A204.1 (cell line): ENCODE results near the gene ARHGEF37.
"Not testable (repeated sequence)": the region's sequence is repeated elsewhere in the genome, so short reads cannot be mapped to it uniquely, and the experiment has no call there.

Source experiments
- FAIRE-seq: peaks from 2 replicates; lab custom pipeline; 2012; peaks lifted over from hg19 to GRCh38; lab: Jason Lieb, UNC

Gene ARHGEF37

DNA sequence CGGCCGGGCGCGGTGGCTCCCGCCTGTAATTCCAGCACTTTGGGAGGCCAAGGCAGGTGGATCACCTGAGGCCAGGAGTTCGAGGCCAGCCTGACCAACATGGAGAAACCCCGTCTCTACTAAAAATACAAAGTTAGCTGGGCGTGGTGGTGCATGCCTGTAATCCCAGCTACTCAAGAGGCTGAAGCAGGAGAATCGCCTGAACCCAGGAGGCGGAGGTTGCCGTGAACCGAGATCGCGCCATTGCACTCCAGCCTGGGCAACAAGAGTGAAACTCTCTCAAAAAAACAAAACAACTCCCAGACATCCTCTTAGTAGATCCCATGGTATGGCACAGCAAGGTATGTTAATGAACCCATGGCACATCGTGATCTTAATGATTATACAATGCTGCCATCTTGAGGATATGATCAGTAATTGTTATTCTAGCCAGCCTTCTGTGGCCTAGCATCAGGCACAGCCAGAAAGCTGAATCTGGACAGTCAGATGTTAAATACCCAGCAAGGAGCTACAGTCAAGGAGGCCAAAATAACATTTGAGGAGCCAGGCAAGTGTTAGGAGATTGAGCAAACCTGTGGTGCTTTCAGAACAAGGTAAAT is 16.7 kb upstream of the ARHGEF37 start:
- peak; percentile 95 for FAIRE-seq

DNA sequence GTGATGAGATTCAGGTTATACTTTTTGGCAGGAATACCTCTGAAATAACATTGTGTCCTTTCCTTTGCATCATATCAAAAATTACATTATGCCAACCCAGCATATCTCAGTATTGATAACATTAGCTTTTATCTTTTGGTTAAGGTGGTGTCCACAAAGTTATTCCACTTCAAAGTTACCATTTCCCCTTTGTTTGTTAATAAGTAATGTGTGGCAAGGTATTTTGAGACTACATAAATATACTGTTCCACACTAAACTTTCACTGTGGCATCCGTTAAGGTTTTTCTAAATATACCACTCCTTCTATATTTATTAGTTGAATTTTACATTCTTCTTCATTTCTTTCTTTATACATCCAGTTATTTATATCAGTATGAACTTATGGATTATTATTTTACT is 14.1 kb upstream of the ARHGEF37 start:
- FAIRE-seq: no peak

DNA sequence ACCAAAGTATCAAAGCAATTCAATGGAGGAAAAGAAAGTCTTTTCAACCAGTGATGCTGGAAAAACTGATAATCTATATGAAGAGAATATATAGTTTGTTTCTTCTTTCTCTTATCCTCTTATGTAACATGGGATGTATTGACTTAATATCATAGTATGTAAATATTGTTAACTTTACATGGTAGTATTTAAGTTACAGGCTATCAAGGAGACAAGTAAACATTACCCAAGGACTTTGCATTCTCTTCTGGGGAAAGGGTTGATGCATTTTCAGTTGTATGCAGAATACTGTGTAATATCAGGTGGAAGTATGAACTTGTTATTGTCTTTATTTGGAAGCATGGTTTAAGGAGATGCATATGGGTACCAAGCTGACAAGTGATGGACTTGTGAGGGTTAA is 9.1 kb upstream of the ARHGEF37 start:
- no peak for FAIRE-seq

DNA sequence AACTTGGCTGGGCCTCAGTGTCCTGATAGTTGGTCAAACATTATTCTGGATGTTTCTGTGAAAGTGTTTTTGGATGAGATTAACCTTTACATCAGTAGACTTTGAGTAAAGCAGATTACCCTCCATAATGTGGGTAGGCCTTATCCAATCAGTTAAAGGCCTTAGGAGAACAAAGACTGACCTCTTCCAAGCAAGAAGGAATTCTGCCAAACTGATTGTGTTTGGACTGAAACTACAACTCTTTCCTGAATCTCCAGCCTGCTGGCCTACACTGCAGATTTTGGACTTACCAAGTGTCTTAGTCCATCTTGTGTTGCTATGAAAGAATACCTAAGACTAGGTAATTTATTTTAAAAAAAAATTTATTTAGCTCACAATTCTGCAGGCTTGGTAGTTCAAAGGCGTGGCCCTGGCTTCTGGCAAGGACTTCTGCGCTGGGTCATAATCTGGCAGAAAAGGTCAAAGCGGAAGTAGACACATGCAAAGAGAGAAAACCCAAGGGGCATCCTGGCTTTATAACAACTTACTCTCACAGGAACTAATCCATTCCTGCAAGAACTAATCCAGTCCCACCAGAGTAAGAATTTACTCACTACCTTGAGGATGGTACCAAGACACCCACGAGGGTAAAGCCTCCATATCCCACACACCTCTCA is 8.6 kb upstream of the ARHGEF37 start:
- no peak for FAIRE-seq

DNA sequence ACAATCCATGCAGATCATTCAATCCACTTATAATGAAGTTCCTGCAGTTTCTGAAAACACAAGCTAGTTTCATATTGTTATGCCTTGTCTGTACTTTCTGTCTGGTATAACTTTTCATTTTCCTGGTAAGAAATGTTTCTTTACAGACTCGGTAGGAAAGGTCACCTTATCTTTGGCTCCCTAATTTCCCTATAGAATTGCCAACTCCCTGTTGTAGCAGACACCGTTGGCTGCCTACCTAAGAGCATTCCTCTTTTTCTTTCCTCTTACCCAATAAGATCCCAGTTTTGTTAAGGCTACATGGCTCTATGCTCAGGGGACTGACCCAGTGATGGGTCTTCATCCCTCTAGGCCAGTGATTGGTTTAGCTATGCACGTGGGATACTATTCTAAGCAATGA is 6.2 kb upstream of the ARHGEF37 start:
- no peak for FAIRE-seq

DNA sequence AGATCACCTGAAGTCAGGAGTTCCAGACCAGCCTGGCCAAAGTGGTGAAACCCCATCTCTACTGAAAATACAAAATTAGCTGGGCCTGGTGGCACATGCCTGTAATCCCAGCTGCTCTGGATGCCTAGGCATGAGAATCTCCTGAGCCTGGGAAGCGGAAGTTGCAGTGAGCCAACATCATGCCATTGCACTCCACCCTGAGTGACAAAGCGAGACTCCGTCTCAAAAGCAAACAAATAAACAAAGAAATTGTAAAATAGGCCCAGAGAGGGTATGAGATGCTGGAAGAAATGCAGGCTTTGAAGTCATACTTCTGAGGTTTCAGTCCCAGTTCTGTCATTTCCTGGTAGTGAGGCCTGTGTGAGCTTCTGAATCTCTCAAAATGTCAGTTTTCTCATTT is 5.3 kb upstream of the ARHGEF37 start:
- FAIRE-seq: no peak

DNA sequence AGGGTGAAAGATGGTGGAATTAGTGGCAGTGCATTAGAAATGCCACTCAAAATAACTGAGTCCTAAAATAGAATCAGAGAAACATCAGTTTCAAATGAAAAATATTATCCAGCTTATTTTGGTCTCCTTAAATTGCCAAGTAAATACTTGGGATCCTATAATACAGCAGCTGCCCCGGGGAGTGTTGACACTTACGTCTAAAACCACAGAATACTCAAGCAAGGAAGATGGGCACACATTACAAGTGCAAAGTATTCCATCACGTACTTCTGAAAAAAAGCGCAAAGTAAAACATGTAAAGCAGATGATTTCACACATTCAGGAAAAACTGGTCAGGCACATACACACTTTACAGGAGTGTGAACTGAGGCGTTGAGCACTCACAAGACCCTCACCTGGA is 2.4 kb upstream of the ARHGEF37 start:
- FAIRE-seq: no peak

DNA sequence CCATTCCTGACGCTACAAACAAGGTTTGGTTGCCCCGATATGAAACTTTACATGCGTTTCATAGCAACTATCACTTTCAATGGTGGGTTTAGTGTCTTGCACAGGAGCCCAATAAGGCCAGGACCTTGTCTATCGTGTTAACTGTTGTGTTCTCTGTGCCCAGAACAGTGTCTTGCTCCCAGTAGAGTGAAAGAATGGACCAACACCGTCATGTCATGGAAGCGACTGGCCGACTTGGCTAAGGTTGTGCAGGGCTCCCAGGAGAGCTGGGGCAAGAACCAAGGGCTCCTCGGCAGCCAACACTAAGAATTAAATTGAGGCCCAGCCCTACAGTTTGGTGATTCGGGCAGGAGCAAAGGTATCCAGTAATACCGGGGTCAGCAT is 498 bp upstream of the ARHGEF37 start:
- FAIRE-seq: no peak

DNA sequence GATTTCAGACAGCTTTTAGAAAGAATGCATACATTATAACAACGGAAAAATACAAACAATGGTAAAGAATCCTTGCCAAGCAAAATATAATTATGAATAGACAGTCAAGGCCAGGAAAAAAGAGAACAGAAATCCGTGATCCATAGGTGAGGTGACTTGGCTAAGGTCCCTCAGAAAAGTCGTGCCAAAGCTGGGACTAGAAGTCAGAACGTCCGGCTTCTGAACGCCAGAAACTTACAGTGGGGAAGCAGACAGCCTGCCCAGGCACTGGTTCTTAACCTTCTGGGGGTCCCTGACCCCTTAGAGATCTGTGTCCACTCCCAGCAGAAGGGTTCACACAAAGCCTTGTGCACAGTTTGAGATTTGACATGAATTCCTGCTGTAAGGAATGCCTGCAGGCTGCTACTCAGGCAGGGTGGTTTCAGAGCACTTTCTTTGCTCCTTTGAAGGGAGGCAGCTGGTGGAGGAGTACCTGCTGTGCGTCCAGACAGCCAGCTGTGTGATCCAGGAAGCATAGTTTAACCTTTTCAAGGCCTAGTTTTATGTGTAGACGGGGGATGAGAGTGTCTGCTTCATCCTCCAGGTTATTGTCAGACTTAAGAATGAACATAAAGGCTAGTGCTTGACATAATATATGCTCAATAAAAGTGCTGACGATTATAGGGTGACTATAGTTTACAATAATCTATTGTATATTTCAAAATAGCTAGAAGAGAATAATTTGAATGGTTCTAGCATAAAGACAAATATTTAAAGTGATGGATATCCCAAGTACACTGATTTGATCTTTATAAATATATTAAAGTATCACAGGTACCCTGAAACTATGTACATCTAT is 852 bp downstream of the ARHGEF37 start:
- FAIRE-seq: no peak

DNA sequence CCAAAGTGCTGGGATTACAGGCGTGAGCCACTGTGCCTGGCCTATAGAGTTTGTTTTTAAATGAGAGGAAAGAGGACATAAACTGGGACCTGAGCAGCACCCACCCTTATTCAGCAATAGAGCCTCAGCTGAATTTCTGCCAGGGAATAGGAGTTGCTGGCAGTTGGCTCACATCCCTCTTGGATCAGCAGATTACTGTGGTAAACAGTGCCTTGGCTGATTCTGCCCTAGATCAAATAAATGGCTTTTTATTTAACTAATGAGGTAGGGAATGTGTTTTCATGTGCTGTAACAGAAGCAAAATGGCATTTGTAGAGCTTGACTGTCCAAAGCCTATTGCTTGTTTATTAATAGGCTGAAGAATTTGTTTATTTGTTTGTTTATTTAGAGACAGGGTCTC is 2.1 kb downstream of the ARHGEF37 start:
- FAIRE-seq: no peak

DNA sequence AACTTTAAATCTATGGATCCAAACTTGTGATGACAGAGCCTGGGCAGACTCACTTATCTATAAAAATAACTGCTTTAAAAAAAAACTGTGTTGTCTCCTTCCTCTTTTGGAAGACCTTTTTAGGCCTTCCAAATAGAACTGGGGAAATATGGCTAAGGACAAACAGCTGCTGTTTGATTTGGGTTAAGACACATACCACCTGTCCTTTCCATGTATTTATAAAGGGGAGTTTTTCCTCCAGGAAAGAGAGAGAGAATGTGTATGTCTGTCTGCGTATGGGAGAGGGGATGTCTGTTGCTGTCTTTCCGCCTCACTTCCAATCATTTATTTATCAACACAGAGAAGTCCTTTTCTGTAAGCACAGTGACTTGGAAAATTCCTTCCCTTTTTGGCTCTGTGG is 2.8 kb downstream of the ARHGEF37 start:
- no peak for FAIRE-seq

DNA sequence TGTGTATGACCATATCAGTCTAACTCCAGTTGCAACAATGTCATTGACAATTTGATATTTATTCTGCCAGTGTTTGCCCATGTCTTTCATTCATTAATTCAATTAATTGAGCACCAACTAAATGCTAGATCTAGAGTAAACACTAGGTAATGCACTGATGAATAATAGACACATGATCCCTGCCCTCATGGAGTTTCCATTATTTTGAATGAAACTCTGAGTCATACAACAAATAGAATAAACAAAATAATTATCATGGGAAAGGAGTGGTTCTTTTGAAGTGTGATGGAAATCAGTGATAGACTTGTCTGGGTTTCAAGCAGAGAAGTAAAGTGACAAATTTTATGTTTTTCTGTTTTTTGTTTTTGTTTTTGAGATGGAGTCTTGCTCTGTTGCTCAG is 4.6 kb downstream of the ARHGEF37 start:
- FAIRE-seq: no peak

DNA sequence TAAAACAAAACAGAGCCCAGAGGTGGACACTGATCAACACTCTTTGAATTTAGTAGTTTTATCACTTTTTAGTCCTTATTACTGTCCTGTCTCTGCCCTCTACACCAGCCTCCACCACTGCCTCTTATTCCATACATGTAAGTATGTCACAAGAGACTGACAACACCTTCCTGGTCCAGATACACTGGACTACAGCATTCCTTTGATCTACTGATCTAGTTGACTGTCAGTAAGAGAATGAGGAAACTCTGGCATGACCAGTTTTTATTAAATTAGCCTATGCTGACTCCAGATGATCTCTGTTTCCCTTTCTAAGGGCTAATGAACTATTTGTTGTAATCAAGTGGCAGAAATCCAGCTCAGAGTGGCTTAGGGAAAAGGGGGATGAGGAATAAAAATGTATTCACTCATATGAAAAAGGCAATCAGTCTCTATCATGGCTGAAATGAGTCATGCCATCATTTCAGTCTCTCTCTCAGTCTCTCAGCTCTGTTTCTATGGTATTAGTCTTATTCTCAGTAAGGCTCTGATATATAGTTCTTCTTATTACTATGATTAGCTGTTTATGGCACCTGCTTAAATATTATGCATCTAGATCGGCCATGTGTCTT is 5.5 kb downstream of the ARHGEF37 start:
- FAIRE-seq: no peak

DNA sequence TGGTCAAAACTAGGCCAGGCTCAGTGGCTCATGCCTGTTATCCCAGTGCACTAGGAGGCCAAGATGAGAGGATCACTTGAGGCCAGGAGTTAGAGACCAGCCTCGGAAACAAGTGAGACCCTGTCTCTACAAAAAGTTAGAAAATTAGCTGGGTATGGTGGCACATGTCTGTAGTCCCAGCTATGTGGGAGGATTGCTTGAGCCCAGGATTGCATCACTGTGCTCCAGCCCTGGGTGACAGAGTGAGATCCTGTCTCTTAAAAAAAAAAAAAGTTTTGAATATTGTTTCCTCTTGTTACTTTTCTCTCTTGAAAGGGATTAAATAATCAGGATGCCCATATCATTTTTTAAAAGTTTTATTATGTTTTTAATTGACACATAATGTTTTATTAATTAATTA is 7.6 kb downstream of the ARHGEF37 start:
- FAIRE-seq: no peak

DNA sequence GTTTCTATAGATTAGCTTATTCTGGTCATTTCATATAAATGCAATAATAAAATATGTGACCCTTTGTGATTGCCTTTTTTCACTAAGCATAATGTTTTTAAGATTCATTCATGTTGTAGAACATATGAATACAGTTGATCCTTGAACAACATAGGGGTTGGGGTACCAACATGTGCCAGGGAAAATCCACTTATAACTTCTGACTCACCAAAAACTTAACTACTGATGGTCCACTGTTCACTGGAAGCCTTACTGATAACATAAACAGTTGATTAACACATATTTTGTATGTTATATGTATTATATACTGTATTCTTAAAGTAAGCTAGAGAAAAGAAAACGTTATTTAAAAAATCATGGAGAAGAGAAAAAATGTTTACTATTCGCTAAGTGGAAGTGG is 12.1 kb downstream of the ARHGEF37 start:
- FAIRE-seq: no peak

DNA sequence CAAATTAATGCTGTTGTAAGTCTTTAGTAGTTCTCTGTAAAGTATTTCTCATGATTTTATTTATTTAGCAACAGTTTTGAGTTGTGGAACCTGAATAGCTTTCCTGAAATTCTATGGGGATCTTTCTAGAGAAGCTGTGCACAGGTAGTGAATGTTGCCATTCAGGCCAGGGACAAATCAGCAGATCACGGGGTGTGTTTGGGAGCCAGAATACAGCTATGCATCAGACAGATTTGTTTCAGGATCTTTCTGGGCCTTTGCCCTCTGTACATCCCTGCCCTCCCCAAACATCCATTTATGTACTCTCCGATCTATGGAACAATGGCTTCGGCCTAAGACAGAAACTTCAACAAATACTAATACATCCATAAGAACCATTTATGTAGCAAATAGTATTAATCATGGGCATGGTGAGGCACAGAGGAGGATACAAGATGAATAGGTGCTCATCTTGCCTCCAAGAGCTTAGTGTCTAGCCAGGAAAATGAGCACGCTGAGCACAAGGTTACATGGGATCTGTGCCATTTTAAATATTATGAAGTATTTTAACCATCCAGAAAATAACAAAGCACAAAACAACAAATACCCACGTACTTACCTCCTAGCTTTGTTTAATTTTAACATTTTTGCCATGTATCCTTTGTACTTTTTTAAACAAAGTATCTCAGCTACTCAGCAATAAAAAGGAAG is 13.1 kb downstream of the ARHGEF37 start:
- no peak for FAIRE-seq

DNA sequence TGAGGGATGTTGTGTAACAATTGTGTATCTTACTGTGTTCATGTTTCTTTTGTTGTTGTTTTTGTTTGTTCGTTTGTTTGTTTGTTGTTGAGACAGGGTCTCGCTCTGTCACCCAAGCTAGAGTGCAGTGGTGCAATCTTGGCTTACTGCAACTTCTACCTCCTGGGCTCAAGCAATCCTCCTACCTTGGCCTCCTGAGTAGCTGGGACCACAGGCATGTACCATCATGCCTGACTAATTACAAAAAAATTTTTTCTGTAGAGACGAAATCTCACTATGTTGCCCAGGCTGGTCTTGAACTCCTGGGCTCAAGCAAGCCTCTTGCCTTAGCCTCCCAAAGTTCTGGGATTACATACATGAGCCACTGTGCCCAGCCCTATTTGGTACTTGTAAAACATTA is 13.8 kb downstream of the ARHGEF37 start:
- FAIRE-seq: not testable (repeated sequence)

DNA sequence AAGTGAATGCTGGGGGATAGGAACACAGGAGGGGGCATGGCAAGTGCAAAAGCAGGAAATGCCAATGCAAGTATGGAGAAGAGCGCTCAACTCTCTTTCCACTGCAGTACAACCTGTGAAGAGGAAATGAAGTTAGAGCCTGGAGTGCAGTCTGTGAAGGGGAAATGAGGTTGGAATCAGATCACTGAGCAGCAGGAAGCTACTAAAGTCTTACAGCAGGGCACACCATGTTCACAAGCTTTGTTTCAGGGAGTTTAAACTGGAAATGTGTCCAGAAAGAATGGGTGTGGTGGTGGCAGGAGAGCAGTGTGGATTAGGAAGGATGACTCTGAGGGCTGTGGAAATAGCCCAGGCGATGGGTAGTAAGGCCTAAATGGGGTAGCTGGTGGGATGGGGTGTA is 15.4 kb downstream of the ARHGEF37 start:
- FAIRE-seq: no peak

DNA sequence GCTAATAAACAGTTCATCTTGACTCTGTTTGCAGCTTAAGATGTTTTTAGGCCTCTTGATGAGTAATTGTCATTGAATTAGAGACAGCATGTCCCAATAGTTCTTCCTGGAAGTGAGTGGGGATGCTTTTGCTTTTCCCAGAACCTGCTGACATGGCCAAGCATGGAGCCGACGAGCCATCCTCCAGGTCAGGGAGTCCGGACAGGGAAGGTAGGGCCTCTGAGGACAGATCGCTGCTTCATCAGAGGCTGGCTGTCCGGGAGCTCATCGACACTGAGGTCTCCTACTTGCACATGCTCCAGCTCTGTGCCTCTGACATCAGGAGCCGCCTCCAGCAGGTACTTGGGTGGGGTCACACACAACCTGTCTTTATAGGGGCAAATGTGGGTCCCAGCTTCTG is 16.3 kb downstream of the ARHGEF37 start:
- FAIRE-seq: no peak

DNA sequence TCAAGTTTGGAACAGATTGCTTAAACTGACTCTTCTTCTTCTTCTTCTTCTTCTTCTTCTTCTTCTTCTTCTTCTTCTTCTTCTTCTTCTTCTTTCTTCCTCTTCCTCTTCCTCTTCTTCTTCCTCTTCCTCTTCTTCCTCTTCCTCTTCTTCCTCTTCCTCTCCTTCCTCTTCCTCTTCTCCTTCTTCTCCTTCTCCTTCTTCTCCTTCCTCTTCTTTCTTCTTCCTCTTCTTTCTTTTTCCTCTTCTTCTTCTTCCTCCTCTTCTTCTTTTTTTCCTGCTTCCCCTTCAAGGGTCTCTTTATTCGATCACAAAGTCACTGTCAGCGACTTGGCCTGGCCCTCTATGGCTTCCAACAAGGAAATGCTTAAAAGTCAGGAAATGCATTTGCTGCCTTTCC is 16.9 kb downstream of the ARHGEF37 start:
- not testable (repeated sequence) for FAIRE-seq

DNA sequence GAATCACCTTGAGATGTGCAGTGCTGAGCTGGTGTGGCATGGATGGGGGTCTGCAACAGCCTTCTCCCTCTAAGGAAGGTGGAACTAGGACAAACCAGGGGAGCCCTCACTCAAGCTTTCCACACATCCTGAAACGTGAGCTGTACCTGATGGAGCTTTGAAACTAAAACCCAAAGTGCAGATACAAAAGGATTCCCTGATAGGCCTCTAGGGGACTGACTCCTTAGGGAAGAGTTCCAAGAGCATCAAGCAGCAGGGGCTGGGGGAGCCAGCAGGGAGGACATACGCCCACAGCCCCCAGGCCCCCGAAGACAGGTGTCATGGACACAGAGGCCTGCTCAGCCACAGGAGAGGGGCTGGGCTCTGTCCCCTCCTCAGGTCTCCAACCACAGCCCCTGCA is 17.7 kb downstream of the ARHGEF37 start:
- FAIRE-seq: no peak

DNA sequence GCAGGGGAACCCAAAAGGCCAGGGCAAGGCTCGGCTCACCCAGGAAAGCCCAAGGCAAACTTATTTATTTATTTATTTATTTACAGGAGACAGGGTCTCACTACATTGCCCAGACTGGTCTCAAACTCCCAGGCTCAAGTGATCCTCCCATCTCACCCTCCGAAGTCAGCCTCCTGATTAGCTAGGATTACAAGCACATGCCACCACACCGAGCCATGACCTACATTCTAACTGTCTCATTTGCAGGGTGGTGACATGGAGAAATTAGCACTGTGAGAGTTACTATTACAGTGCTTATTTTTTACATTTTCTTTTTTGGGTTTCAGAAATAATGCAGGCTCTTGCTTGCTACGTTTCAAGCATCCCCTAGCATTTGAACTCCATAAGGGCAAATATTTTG is 18.1 kb downstream of the ARHGEF37 start:
- no peak for FAIRE-seq

DNA sequence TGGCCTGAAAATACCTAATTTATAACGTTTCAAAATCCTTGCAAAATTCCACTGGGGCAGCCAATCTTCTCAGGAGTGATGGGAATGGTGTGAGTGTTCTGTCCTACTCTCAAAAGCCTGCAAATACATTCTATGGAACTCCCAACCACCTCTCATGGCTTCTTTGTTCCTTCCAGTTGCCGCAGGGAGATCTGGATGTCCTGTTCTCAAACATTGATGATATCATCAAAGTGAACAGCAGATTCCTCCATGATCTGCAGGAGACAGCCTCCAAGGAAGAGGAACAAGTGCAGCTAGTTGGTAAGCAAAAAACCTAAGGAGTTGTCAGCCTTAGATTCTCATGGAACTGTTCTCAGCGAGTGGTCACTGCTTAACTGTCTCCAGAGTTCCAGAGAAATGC is 19.6 kb downstream of the ARHGEF37 start:
- FAIRE-seq: no peak
